GM19043 (cell line): ENCODE data around the gene CSKMT.

Experiments used
- ATAC-seq: cut with Tn5 transposase; IDR thresholded peaks from one replicate; pipeline ENCODE4 v1.9.1; 2021; ENCODE audit warnings: low read depth; ENCODE audit not compliant: unreplicated experiment

The CSKMT gene

GRCh38 chr11:62715150-62716130 is 50.3 kb downstream of the CSKMT start:
- ATAC-seq = no peak

GRCh38 chr11:62716206-62716605 is 51.1 kb downstream of the CSKMT start:
- ATAC-seq = no peak

GRCh38 chr11:62716816-62717215 is 51.7 kb downstream of the CSKMT start:
- ATAC-seq = no peak
